ENCODE results near the gene HTR6. TPM values are rescaled to one million over a fixed set of nuclear protein-coding genes. Genes with fewer than 3 reads are reported as not detected.

HTR6 gene
- total RNA-seq, 4 donors from 2014 or later: not detected

GRCh38 chr1:19700079-19700777 is 35.6 kb downstream of the HTR6 start:
- Histone ChIP-seq H3K4me3 (no peak overlapping the region), H3K27me3 (no peaks in the 10 kb centered on the region), H3K36me3 (peaks cover 0 to 66% (median 0%) of the 10 kb centered on the region in 3 donors), H3K4me1 (peaks cover 0 to 10% (median 0%) of the 10 kb centered on the region in 4 donors), H3K27ac (no peak overlapping the region), H3K9me3 (no peaks in the 10 kb centered on the region)
- WGBS, 2 donors: 87 to 91% methylated on average over 14 of the region's 14 CpGs
- no peak for DNase-seq (ENCODE audit: low spot score in 2 of 2)
- TF ChIP-seq POLR2A (IDR thresholded peaks at IDR 0.05): no peak
- TF ChIP-seq EP300 (IDR thresholded peaks at IDR 0.05): no peak
- no peak for TF ChIP-seq CTCF (IDR thresholded peaks at IDR 0.05)

GRCh38 chr1:19703280-19703679 is 38.6 kb downstream of the HTR6 start:
- Histone ChIP-seq H3K4me3 (no peak overlapping the region), H3K27ac (no peak overlapping the region), H3K4me1 (peaks cover 0 to 10% (median 0%) of the 10 kb centered on the region in 4 donors), H3K27me3 (no peaks in the 10 kb centered on the region), H3K36me3 (peaks cover 0 to 51% (median 0%) of the 10 kb centered on the region in 3 donors), H3K9me3 (no peaks in the 10 kb centered on the region)
- no peak for DNase-seq (ENCODE audit: low spot score in 2 of 2)
- WGBS, 2 donors: 81 to 89% methylated on average over 3 of the region's 3 CpGs
- no peak for TF ChIP-seq POLR2A (IDR thresholded peaks at IDR 0.05)
- TF ChIP-seq EP300 (IDR thresholded peaks at IDR 0.05): no peak
- no peak for TF ChIP-seq CTCF (IDR thresholded peaks at IDR 0.05)

GRCh38 chr1:19704247-19705113 is 39.8 kb downstream of the HTR6 start:
- TF ChIP-seq POLR2A (IDR thresholded peaks at IDR 0.05) (no peak), CTCF (IDR thresholded peaks at IDR 0.05) (peak; percentile 76 to 96 (median 88)), EP300 (IDR thresholded peaks at IDR 0.05) (no peak)
- Histone ChIP-seq H3K4me1 (peaks cover 0 to 10% (median 0%) of the 10 kb centered on the region in 4 donors), H3K9me3 (no peaks in the 10 kb centered on the region), H3K36me3 (peaks cover 0 to 42% (median 0%) of the 10 kb centered on the region in 3 donors), H3K4me3 (no peak overlapping the region), H3K27ac (no peak overlapping the region), H3K27me3 (no peaks in the 10 kb centered on the region)
- 19 to 22% methylated on average over 19 of the region's 19 CpGs for WGBS, 2 donors
- DNase-seq (ENCODE audit: low spot score in 2 of 2): peak; percentile 50 to 72

GRCh38 chr1:19705464-19705863 is 40.8 kb downstream of the HTR6 start:
- DNase-seq (ENCODE audit: low spot score in 2 of 2): no peak
- 84 to 85% methylated on average over 4 of the region's 4 CpGs for whole genome bisulfite sequencing, 2 donors
- no peaks in the 10 kb centered on the region for H3K27me3 ChIP-seq
- H3K9me3 ChIP-seq: no peaks in the 10 kb centered on the region
- TF ChIP-seq EP300 (IDR thresholded peaks at IDR 0.05) (no peak), CTCF (IDR thresholded peaks at IDR 0.05) (no peak), POLR2A (IDR thresholded peaks at IDR 0.05) (no peak)
- no peak overlapping the region for H3K4me3 ChIP-seq
- peaks cover 0 to 10% (median 0%) of the 10 kb centered on the region in 4 donors for H3K4me1 ChIP-seq
- H3K27ac ChIP-seq: no peak overlapping the region
- H3K36me3 ChIP-seq: peaks cover 0 to 39% (median 0%) of the 10 kb centered on the region in 3 donors

- no peaks in the 10 kb centered on the region for H3K27me3 ChIP-seq
- H3K4me1 ChIP-seq: peaks cover 0 to 10% (median 0%) of the 10 kb centered on the region in 4 donors
- H3K4me3 ChIP-seq: no peak overlapping the region
- H3K27ac ChIP-seq: no peak overlapping the region
- H3K9me3 ChIP-seq: no peaks in the 10 kb centered on the region
- no peak for DNase-seq (ENCODE audit: low spot score in 2 of 2)
- no peak for TF ChIP-seq POLR2A (IDR thresholded peaks at IDR 0.05)
- TF ChIP-seq CTCF (IDR thresholded peaks at IDR 0.05): no peak
- no peak for TF ChIP-seq EP300 (IDR thresholded peaks at IDR 0.05)
- H3K36me3 ChIP-seq: peaks cover 0 to 37% (median 0%) of the 10 kb centered on the region in 3 donors
- 82 to 83% methylated on average over 4 of the region's 4 CpGs for WGBS, 2 donors
Measured at GRCh38 chr1:19706136-19706535, 41.5 kb downstream of the HTR6 start.

Data from tibial nerve (tissue), 4 donors.